GM19467 (cell line): ENCODE measurements around the gene C1QTNF12.

Source experiments
- ATAC-seq: cut with Tn5 transposase; IDR thresholded peaks from one replicate; pipeline ENCODE4 v1.9.1; 2021; ENCODE audit warnings: mild to moderate bottlenecking, moderate library complexity; ENCODE audit not compliant: unreplicated experiment

C1QTNF12 gene

GRCh38 chr1:1229770-1230169, 16.8 kb downstream of the C1QTNF12 start:
- ATAC-seq: no peak

- ATAC-seq: no peak
Observed at GRCh38 chr1:1228596-1229321, 17.8 kb downstream of the C1QTNF12 start.

GRCh38 chr1:1228187-1228586, 18.3 kb downstream of the C1QTNF12 start:
- no peak for ATAC-seq

GRCh38 chr1:1227386-1227785, 19.1 kb downstream of the C1QTNF12 start:
- no peak for ATAC-seq

GRCh38 chr1:1226566-1227362, 19.8 kb downstream of the C1QTNF12 start:
- ATAC-seq: no peak

GRCh38 chr1:1225913-1226312, 20.6 kb downstream of the C1QTNF12 start:
- ATAC-seq: no peak

- no peak for ATAC-seq
Observed at GRCh38 chr1:1225238-1225845, 21.2 kb downstream of the C1QTNF12 start.

GRCh38 chr1:1223891-1224290, 22.6 kb downstream of the C1QTNF12 start:
- no peak for ATAC-seq

- no peak for ATAC-seq
Observed at GRCh38 chr1:1223321-1223720, 23.2 kb downstream of the C1QTNF12 start.

- ATAC-seq: no peak
Observed at GRCh38 chr1:1222575-1223225, 23.8 kb downstream of the C1QTNF12 start.

GRCh38 chr1:1221887-1222574, 24.5 kb downstream of the C1QTNF12 start:
- ATAC-seq: no peak

- no peak for ATAC-seq
Observed at GRCh38 chr1:1220197-1220596, 26.3 kb downstream of the C1QTNF12 start.

- no peak for ATAC-seq
Observed at GRCh38 chr1:1219341-1219740, 27.2 kb downstream of the C1QTNF12 start.

- no peak for ATAC-seq
Observed at GRCh38 chr1:1218524-1219200, 27.9 kb downstream of the C1QTNF12 start.

- ATAC-seq: no peak
Observed at GRCh38 chr1:1217621-1218523, 28.6 kb downstream of the C1QTNF12 start.

- no peak for ATAC-seq
Observed at GRCh38 chr1:1216770-1217620, 29.5 kb downstream of the C1QTNF12 start.

- no peak for ATAC-seq
Observed at GRCh38 chr1:1215881-1216605, 30.5 kb downstream of the C1QTNF12 start.
